Ovary (tissue), 3 donors: Measurements from ENCODE around the gene FNDC10.

Source experiments
- CTCF ChIP-seq, 3 donors: fragments of 450-650 bp in 2 of 3; fragments of 200-600 bp in 1 of 3; IDR thresholded peaks; one replicate each; pipeline versions ENCODE4 v1.5.1 to v1.8.0; 2016 to 2022; ENCODE audit warnings: antibody characterized with exemption in 3 of 3, mild to moderate bottlenecking in 1 of 3
- POLR2A ChIP-seq: fragments of 450-650 bp; IDR thresholded peaks from one replicate; pipeline ENCODE4 v1.6.1; 2017; ENCODE audit warnings: antibody characterized with exemption, mild to moderate bottlenecking, moderate library complexity
- donor health status: DM: no; HTN: no; CAD: no.

GRCh38 chr1:1604374-1605033 lies 4.6 kb upstream of the FNDC10 start:
- TF ChIP-seq CTCF (IDR thresholded peaks at IDR 0.05) (no peak), POLR2A (no peak)
